Mesendoderm (in vitro differentiated cells): Measurements from ENCODE around the gene CLIP3.

Experiments
- DNase-seq: peaks from one replicate; pipeline ENCODE4 v3.0.0; 2013
- H2AK5ac ChIP-seq: 2 replicates; pipeline ENCODE4 v1.6.1; 2013; ENCODE audit warnings: low read length, inconsistent platforms
- H2BK120ac ChIP-seq: 2 replicates; pipeline ENCODE4 v1.6.1; 2013; ENCODE audit warnings: low read depth, mild to moderate bottlenecking, low read length, moderate library complexity, mixed read lengths
- H2BK15ac ChIP-seq: replicated peaks from 2 replicates; pipeline ENCODE4 v1.6.1; 2013; ENCODE audit warnings: low read depth, mild to moderate bottlenecking, moderate library complexity
- H2BK5ac ChIP-seq: 2 replicates; pipeline ENCODE4 v1.6.1; 2013; ENCODE audit warnings: low read length, inconsistent platforms
- H3K18ac ChIP-seq: 2 replicates; pipeline ENCODE4 v1.6.1; 2013; ENCODE audit warnings: mild to moderate bottlenecking, low read length, mixed read lengths
- H3K23ac ChIP-seq: one replicate; pipeline ENCODE4 v1.6.1; 2013; ENCODE audit warnings: low read length
- H3K27ac ChIP-seq: 2 replicates; pipeline ENCODE4 v1.5.1; 2013; ENCODE audit warnings: low read depth, mild to moderate bottlenecking, inconsistent platforms, low read length, moderate library complexity
- H3K27me3 ChIP-seq: 2 replicates; pipeline ENCODE4 v1.6.1; 2013; ENCODE audit warnings: low read length, control low read depth, mild to moderate bottlenecking, inconsistent platforms; ENCODE audit not compliant: insufficient read depth, poor library complexity
- H3K36me3 ChIP-seq: 2 replicates; pipeline ENCODE4 v1.6.1; 2013; ENCODE audit warnings: low read length, inconsistent platforms; ENCODE audit not compliant: control insufficient read depth, insufficient read depth
- H3K4ac ChIP-seq: one replicate; pipeline ENCODE4 v1.6.1; 2013; ENCODE audit warnings: low read depth, mild to moderate bottlenecking, low read length, moderate library complexity
- H3K4me1 ChIP-seq: 2 replicates; pipeline ENCODE4 v1.6.1; 2013; ENCODE audit warnings: low read depth, low read length, inconsistent platforms; ENCODE audit not compliant: control insufficient read depth
- H3K4me2 ChIP-seq: 2 replicates; pipeline ENCODE4 v1.6.1; 2013; ENCODE audit warnings: low read length
- H3K4me3 ChIP-seq: 2 replicates; pipeline ENCODE4 v1.5.1; 2013; ENCODE audit warnings: mild to moderate bottlenecking, low read length
- H3K56ac ChIP-seq: one replicate; pipeline ENCODE4 v1.6.1; 2013; ENCODE audit warnings: low read length
- H3K79me1 ChIP-seq: 2 replicates; pipeline ENCODE4 v1.6.1; 2013; ENCODE audit warnings: low read length, inconsistent platforms
- H3K79me2 ChIP-seq: 2 replicates; pipeline ENCODE4 v1.6.1; 2013; ENCODE audit warnings: mild to moderate bottlenecking, low read length; ENCODE audit not compliant: control insufficient read depth, insufficient read depth
- H3K9ac ChIP-seq: 2 replicates; pipeline ENCODE4 v1.6.1; 2013; ENCODE audit warnings: low read length, inconsistent platforms
- H4K5ac ChIP-seq: one replicate; pipeline ENCODE4 v1.6.1; 2013; ENCODE audit warnings: low read length
- H4K8ac ChIP-seq: one replicate; pipeline ENCODE4 v1.6.1; 2013; ENCODE audit warnings: low read depth, mild to moderate bottlenecking, control low read depth, low read length, moderate library complexity
- WGBS: extraction: QIAGEN DNeasy Blood & Tissue Kit; methylation state at CpG from one replicate; pipeline ENCODE4 v1.1.7; 2013; ENCODE audit warnings: low lambda C conversion rate, missing lambda C conversion rate; ENCODE audit not compliant: insufficient coverage; ENCODE audit errors: extremely low coverage; 5-methylcytosine and 5-hydroxymethylcytosine counted together

CLIP3 gene

DNA sequence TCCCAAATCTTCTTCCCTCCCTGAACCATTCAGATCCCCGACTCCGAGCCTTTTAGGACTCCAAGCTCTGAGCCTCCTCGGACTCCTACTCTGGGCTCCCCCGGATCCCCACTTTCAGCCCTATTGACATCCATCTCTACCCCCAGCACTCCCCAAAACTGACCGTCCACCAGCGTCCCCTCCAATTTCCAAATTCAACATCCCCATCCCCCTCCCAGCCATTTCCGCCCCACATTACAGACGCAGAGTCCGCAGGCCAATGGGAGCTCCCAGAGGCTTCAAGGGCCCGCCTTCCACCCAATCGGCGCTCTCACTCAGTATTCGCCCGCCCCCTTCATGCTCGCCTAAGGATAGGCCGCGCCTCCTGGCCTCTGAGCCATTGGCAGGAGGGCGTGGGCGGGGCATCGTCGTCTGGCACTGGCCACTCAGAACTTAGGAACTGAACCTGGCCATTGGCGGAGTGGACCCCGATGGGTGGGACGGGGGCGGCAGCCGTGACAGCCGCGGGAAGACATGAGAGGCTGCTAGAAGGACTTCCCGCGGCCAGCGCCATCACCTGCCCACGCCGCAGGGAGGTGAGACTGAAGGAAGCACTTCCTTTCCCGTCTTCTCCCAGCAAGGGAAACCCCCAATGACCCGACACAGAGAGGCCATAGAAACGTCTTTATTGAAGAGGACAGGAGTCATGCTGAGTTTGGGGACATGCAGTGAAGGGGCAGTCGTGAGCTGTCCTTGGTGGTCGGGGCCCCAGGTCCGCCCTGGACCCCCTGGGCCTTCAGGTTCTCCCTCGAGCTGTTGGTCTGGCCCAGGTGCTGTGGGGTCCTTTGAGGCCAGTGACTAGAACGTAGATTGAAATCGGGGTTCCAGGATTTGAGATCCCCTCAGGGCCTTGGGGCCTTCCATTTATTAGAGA lies 18.4 kb downstream of the CLIP3 start, which contains the start of gene ALKBH6:
Gene ALKBH6 (minus strand): TSS at position 202 of the 913 bp plus-strand sequence. CDS start 816 bp downstream, outside the sequence.
- peak within 1 kb of the TSS; percentile 66 for H3K4ac ChIP-seq
- H3K79me1 ChIP-seq: peaks cover 11% of the 10 kb centered on the region
- no peak within 1 kb of the TSS for H3K27ac ChIP-seq
- H3K18ac ChIP-seq: peak within 1 kb of the TSS; percentile 41
- no peak within 1 kb of the TSS for H2BK120ac ChIP-seq
- DNase-seq: peak; percentile 99
- H2AK5ac ChIP-seq: peak within 1 kb of the TSS; percentile 56
- peak within 1 kb of the TSS; percentile 93 for H3K9ac ChIP-seq
- peak within 1 kb of the TSS; percentile 90 for H3K56ac ChIP-seq
- no peak within 1 kb of the TSS for H2BK15ac ChIP-seq
- no peak within 1 kb of the TSS for H4K5ac ChIP-seq
- peak within 1 kb of the TSS; percentile 28 for H2BK5ac ChIP-seq
- H3K36me3 ChIP-seq: no peaks in the 10 kb centered on the region
- peaks cover 3% of the 10 kb centered on the region for H3K4me1 ChIP-seq
- H3K23ac ChIP-seq: peak within 1 kb of the TSS; percentile 51
- no CpG with 5 or more reads among the region's 42 CpGs for WGBS
- H3K4me3 ChIP-seq: peak within 1 kb of the TSS; percentile 91
- H3K4me2 ChIP-seq: peak within 1 kb of the TSS; percentile 89
- H3K79me2 ChIP-seq: peaks cover 2% of the 10 kb centered on the region
- H3K27me3 ChIP-seq: no peaks in the 10 kb centered on the region
- no peak within 1 kb of the TSS for H4K8ac ChIP-seq

DNA sequence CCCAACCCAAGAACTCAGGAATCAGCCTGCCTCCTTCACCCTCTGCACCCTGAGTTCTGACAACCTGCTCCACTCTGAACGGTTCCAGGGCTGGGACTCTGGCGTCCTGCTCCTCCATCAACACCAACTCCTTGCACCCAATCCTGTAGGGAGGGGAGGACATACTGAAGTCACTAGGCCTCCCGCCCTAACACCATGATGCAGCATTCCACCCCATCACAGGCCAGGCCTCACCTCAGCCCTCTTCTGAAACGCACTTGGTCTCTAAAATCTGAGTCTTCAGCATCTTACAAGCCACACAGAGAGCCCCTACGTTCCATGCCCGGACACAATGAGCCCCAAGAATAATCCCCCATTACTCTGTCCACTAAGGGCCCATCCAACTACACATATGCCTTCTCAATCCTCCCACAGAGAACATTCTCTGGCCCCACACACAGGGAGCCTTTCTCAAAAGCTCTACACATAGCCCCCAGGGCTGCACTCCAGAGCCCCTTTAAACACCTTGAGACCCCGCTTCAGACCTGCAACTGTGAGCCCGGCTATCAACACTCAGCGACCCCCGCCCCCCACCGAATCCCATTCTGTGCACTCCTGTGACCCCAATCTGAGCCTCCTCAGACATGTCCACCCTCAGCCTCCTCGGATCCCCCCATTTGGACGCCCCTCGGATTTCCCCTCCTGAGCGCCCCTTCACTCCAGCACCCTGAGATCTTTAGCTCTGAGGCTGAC lies 19.2 kb downstream of the CLIP3 start:
- no peak overlapping the region for H3K23ac ChIP-seq
- peak overlapping the region; percentile 90 for H3K56ac ChIP-seq
- no peaks in the 10 kb centered on the region for H3K36me3 ChIP-seq
- H2BK5ac ChIP-seq: no peak overlapping the region
- peaks cover 3% of the 10 kb centered on the region for H3K4me1 ChIP-seq
- no peak overlapping the region for H4K5ac ChIP-seq
- no peak for DNase-seq
- H2BK15ac ChIP-seq: no peak overlapping the region
- peaks cover 2% of the 10 kb centered on the region for H3K79me2 ChIP-seq
- H4K8ac ChIP-seq: no peak overlapping the region
- H3K4me2 ChIP-seq: peak overlapping the region; percentile 44
- peak overlapping the region; percentile 56 for H2AK5ac ChIP-seq
- no peak overlapping the region for H3K27ac ChIP-seq
- H3K79me1 ChIP-seq: peaks cover 11% of the 10 kb centered on the region
- H3K4ac ChIP-seq: peak overlapping the region; percentile 66
- peak overlapping the region; percentile 41 for H3K18ac ChIP-seq
- no peak overlapping the region for H2BK120ac ChIP-seq
- peak overlapping the region; percentile 93 for H3K9ac ChIP-seq
- no peaks in the 10 kb centered on the region for H3K27me3 ChIP-seq
- peak overlapping the region; percentile 91 for H3K4me3 ChIP-seq
- WGBS: no CpG with 5 or more reads among the region's 15 CpGs

DNA sequence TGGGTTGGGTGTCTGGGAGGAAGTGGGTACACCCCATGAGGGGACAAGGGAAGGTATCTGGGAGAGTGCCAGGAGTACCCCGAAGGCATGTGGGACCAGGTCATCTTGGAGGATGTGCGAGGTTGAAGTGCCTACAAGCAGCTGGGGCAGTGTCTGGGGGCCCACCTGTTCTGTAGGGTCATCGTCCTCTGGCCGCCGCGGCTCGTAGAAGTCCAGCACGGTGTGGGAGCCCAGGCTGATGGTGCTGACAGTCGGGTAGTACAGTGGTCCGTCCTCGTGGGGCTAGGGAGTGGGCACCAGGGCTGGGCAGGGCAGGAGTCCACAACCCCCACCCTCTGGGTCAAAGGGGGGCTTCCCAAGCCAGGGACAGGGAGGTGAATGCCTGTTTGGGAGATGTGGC lies 22.3 kb downstream of the CLIP3 start:
- Histone ChIP-seq H2BK15ac (no peak overlapping the region), H3K4ac (no peak overlapping the region), H4K5ac (no peak overlapping the region), H3K56ac (no peak overlapping the region), H2BK120ac (no peak overlapping the region), H3K18ac (no peak overlapping the region), H3K4me2 (no peak overlapping the region), H4K8ac (no peak overlapping the region), H3K23ac (no peak overlapping the region), H3K9ac (no peak overlapping the region), H3K36me3 (no peaks in the 10 kb centered on the region), H3K4me1 (peaks cover 3% of the 10 kb centered on the region), H3K27ac (no peak overlapping the region), H3K79me2 (peaks cover 5% of the 10 kb centered on the region), H3K4me3 (no peak overlapping the region), H3K79me1 (peaks cover 14% of the 10 kb centered on the region), H3K27me3 (no peaks in the 10 kb centered on the region), H2BK5ac (no peak overlapping the region), H2AK5ac (no peak overlapping the region)
- WGBS: no CpG with 5 or more reads among the region's 11 CpGs
- no peak for DNase-seq

DNA sequence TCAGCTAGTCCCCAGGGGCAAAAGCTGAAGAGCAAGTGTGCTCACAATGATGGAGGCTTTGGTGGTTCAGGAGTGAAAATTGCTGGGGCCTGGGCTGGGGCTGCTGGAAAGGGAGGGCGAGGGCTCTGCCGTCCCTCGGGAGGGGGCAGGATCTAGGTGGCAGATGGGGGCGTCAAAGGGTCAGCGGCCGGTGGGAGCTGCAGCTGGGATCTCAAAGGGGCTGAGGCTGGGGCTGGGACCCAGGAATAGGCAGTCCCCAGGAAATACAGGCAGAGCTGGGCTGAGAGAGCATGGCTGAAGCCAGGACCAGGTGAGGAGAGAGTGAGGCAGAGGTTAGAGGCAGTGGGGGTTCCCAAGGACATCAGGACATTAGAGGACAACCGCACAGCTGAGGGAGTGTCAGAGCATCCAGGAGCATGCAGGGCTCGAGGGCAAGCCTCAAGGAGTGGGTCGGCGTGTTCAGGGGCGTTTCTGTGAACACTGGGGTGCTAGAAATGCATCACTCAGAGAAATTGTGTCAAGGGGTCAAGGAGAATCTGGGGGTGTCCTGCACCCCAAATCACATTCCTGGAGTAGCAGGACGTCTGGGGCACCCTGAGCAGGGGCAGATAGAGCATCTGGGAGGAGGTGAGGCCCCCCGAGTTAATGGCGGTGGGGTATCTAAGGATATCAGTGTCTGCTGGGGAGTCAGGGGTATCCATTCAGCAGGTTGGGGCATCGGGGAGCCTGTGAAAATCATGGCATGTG lies 22.9 kb downstream of the CLIP3 start:
- Histone ChIP-seq H3K23ac (no peak overlapping the region), H2BK15ac (no peak overlapping the region), H3K4me3 (no peak overlapping the region), H3K18ac (no peak overlapping the region), H4K5ac (no peak overlapping the region), H3K4ac (no peak overlapping the region), H2BK5ac (no peak overlapping the region), H3K4me1 (peaks cover 3% of the 10 kb centered on the region), H3K56ac (peak overlapping the region; percentile 89), H3K36me3 (no peaks in the 10 kb centered on the region), H2BK120ac (no peak overlapping the region), H3K27me3 (no peaks in the 10 kb centered on the region), H3K9ac (peak overlapping the region; percentile 72), H3K27ac (no peak overlapping the region), H3K79me1 (peaks cover 12% of the 10 kb centered on the region), H3K4me2 (peak overlapping the region; percentile 58), H4K8ac (no peak overlapping the region), H3K79me2 (peaks cover 5% of the 10 kb centered on the region), H2AK5ac (peak overlapping the region; percentile 3)
- DNase-seq: no peak
- no CpG with 5 or more reads among the region's 15 CpGs for whole genome bisulfite sequencing

DNA sequence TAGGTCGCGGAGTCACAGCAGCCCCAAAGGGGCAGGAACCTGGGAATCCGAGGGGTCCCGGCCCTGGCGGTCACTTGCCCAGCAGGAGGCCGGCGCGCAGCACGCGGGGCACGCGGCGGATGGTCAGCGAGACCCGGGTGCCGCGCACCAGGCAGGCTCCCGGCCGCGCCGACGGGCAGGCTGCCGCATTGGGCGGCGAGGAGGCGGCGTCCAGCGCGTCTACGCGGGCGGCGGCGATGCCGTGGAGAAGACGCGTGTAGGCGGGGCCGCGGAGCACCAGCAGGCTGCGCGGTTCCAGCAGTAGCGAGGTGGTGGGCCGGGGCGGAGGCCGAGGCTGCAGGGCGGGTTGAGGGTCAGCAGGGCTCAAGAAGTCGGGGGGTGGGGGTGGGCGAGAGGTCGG lies 23.5 kb downstream of the CLIP3 start:
- Histone ChIP-seq H3K23ac (peak overlapping the region; percentile 35), H2BK15ac (no peak overlapping the region), H3K4me3 (peak overlapping the region; percentile 29), H3K56ac (peak overlapping the region; percentile 89), H3K4ac (peak overlapping the region; percentile 41), H3K27ac (no peak overlapping the region), H2AK5ac (no peak overlapping the region), H4K8ac (no peak overlapping the region), H3K18ac (peak overlapping the region; percentile 35), H3K27me3 (no peaks in the 10 kb centered on the region), H3K4me1 (peaks cover 3% of the 10 kb centered on the region), H3K4me2 (peak overlapping the region; percentile 58), H2BK5ac (no peak overlapping the region), H3K9ac (peak overlapping the region; percentile 72), H3K79me1 (peaks cover 12% of the 10 kb centered on the region), H2BK120ac (no peak overlapping the region), H3K79me2 (peaks cover 5% of the 10 kb centered on the region), H3K36me3 (no peaks in the 10 kb centered on the region), H4K5ac (no peak overlapping the region)
- DNase-seq: peak; percentile 58
- WGBS: no CpG with 5 or more reads among the region's 50 CpGs
